Transverse colon (tissue), 4 donors: ENCODE data around the gene C11orf91. TPM values are rescaled to one million over a fixed set of nuclear protein-coding genes. Genes with fewer than 3 reads are reported as not detected.

Experiments
- DNase-seq: peaks from one replicate; pipeline ENCODE4 v3.0.0-alpha.2; 2019
- H3K27ac ChIP-seq, 4 donors: fragments of 200-600 bp; sonication (generic); 2 replicates each; pipeline ENCODE4 v1.5.1; 2016 to 2018; ENCODE audit warnings: inconsistent platforms in 4 of 4
- H3K27me3 ChIP-seq: fragments of 200-600 bp; sonication (generic); 2 replicates; pipeline ENCODE4 v1.5.1; 2017; ENCODE audit warnings: inconsistent platforms
- H3K36me3 ChIP-seq, 4 donors: fragments of 200-600 bp; sonication (generic); 2 replicates each; pipeline ENCODE4 v1.5.1; 2017 to 2019; ENCODE audit warnings: inconsistent platforms in 4 of 4
- H3K4me1 ChIP-seq, 4 donors: fragments of 200-600 bp; sonication (generic); 2 replicates each; pipeline ENCODE4 v1.5.1; 2017 to 2020; ENCODE audit warnings: inconsistent platforms in 4 of 4
- H3K4me3 ChIP-seq, 4 donors: fragments of 200-600 bp; sonication (generic); 1 replicate in 1 of 4; 2 replicates in 3 of 4; pipeline versions ENCODE4 v1.5.1 to v1.6.1; 2017 to 2019; ENCODE audit warnings: inconsistent platforms in 4 of 4
- H3K9me3 ChIP-seq, 2 donors: fragments of 200-600 bp; sonication (generic); 2 replicates each; pipeline ENCODE4 v1.5.1; 2017 to 2019; ENCODE audit warnings: inconsistent platforms in 2 of 2
- CTCF ChIP-seq, 5 experiments: fragments of 200-600 bp in 3 of 5; fragments of 450-650 bp in 2 of 5; sonication (generic) in 3 of 5; IDR thresholded peaks; 1 replicate in 2 of 5; 2 replicates in 3 of 5; pipeline ENCODE4 v1.5.1; 2016 to 2017; ENCODE audit warnings: antibody characterized with exemption in 5 of 5, inconsistent platforms in 3 of 5, mild to moderate bottlenecking in 2 of 5, moderate library complexity in 1 of 5
- EP300 ChIP-seq: sonication (generic); formaldehyde crosslinking; IDR thresholded peaks from one replicate; pipeline ENCODE4 v1.6.1; 2017; ENCODE audit warnings: antibody characterized with exemption, low read depth
- POLR2A ChIP-seq: fragments of 450-650 bp; IDR thresholded peaks from one replicate; pipeline ENCODE4 v1.6.1; 2016; ENCODE audit warnings: antibody characterized with exemption, mild to moderate bottlenecking, moderate library complexity
- POLR2AphosphoS5 ChIP-seq, 3 donors: sonication (generic); formaldehyde crosslinking; IDR thresholded peaks; one replicate each; pipeline ENCODE4 v1.6.1; 2016; ENCODE audit warnings: antibody characterized with exemption in 3 of 3
- WGBS, 2 donors: methylation state at CpG; one replicate each; pipeline ENCODE4 v1.1.5; 2018; ENCODE audit warnings: low coverage in 1 of 2; 5-methylcytosine and 5-hydroxymethylcytosine counted together
- in situ Hi-C, 4 donors: fragments of 200-750 bp; cut with MboI; loops; one replicate each; pipeline versions ENCODE4 v1.15.0 to v1.15.1; 2017; ENCODE audit warnings: low sequenced_read_pairs in 3 of 4, low pct_ligation_motif_present in 1 of 4, low pct_unique_long_range_greater_than_20kb in 1 of 4
- intact Hi-C: fragments of 100-400 bp; cut with DNase I; formaldehyde crosslinking; loops from one replicate; pipeline ENCODE4 v1.15.1; 2023; ENCODE audit warnings: low total_unique reads
- total RNA-seq, 4 donors: library from RNA; depleted of rRNA; stranded (reverse); fragments of >200 nt; gene quantifications; one replicate each; pipeline ENCODE4 v1.1.0, GENCODE V29; 2016

The C11orf91 gene
- total RNA-seq: not detected

- TF ChIP-seq CTCF (IDR thresholded peaks at IDR 0.05) (no peak), POLR2A (peak; percentile 65), POLR2AphosphoS5 (IDR thresholded peaks at IDR 0.05) (peak; percentile 73 to 86 (median 83))
- 0% methylated on average over 46 of the region's 72 CpGs; no CpG with 5 or more reads in 1 of the 2 donors for whole genome bisulfite sequencing, 2 donors
- in situ Hi-C loops (no loop called here), intact Hi-C loops (no loop called here)
- Histone ChIP-seq H3K4me3 (peak within 1 kb of the TSS; percentile 33 to 72 (median 54)), H3K27me3 (no peaks in the 10 kb centered on the region), H3K36me3 (no peaks in the 10 kb centered on the region), H3K4me1 (peaks cover 14 to 47% (median 41%) of the 10 kb centered on the region in 4 donors), H3K9me3 (no peaks in the 10 kb centered on the region), H3K27ac (peak within 1 kb of the TSS; percentile 81 to 87 (median 86))
- peak; percentile 98 for DNase-seq
Observed at GRCh38 chr11:33700502-33701271, at the start of gene C11orf91. Gene C11orf91 (minus strand): TSS chr11:33700826. CDS start chr11:33700740, 86 bp downstream.

GRCh38 chr11:33747979-33748378 lies 47.4 kb upstream of the C11orf91 start:
- TF ChIP-seq POLR2AphosphoS5 (IDR thresholded peaks at IDR 0.05) (no peak), EP300 (no peak), CTCF (IDR thresholded peaks at IDR 0.05) (no peak), POLR2A (no peak)
- H3K4me3 ChIP-seq: no peak overlapping the region
- H3K9me3 ChIP-seq: no peaks in the 10 kb centered on the region
- in situ Hi-C loops: loop anchor here in 2 of 4 donors (10.0 to 25.0 kb wide), 2 partner anchors 383 to 586 kb away; partner anchors contain the start of gene CSTF3 (in 2 of the 2)
- H3K27ac ChIP-seq: no peak overlapping the region
- intact Hi-C loops: no loop called here
- DNase-seq: no peak
- 14 to 28% methylated on average over 2 of the region's 2 CpGs for WGBS, 2 donors
- H3K4me1 ChIP-seq: peaks cover 0 to 11% (median 2%) of the 10 kb centered on the region in 4 donors
- H3K27me3 ChIP-seq: no peaks in the 10 kb centered on the region
- peaks cover 0 to 26% (median 8%) of the 10 kb centered on the region in 4 donors for H3K36me3 ChIP-seq

GRCh38 chr11:33743291-33743690 lies 42.7 kb upstream of the C11orf91 start:
- H3K4me3 ChIP-seq: no peak overlapping the region
- 88 to 89% methylated on average over 4 to 5 of the region's 5 CpGs for WGBS, 2 donors
- H3K27ac ChIP-seq: no peak overlapping the region
- peaks cover 0 to 7% (median 2%) of the 10 kb centered on the region in 4 donors for H3K4me1 ChIP-seq
- H3K36me3 ChIP-seq: peaks cover 0 to 14% (median 3%) of the 10 kb centered on the region in 4 donors
- in situ Hi-C loops (loop anchor here in 2 of 4 donors (10.0 to 25.0 kb wide), 2 partner anchors 378 to 581 kb away; partner anchors contain the start of gene CSTF3 (in 2 of the 2)), intact Hi-C loops (no loop called here)
- TF ChIP-seq CTCF (IDR thresholded peaks at IDR 0.05) (no peak), EP300 (no peak)
- no peak for DNase-seq
- no peaks in the 10 kb centered on the region for H3K9me3 ChIP-seq
- no peaks in the 10 kb centered on the region for H3K27me3 ChIP-seq

- no peak for TF ChIP-seq EP300
- no peak for TF ChIP-seq POLR2A
- peak; percentile 41 to 56 (median 46) for TF ChIP-seq CTCF (IDR thresholded peaks at IDR 0.05)
- Histone ChIP-seq H3K27ac (no peak overlapping the region), H3K27me3 (no peaks in the 10 kb centered on the region), H3K36me3 (peaks cover 0 to 14% (median 3%) of the 10 kb centered on the region in 4 donors), H3K4me3 (no peak overlapping the region), H3K4me1 (peaks cover 0 to 2% (median under 1%) of the 10 kb centered on the region in 4 donors), H3K9me3 (no peaks in the 10 kb centered on the region)
- no peak for DNase-seq
- 78 to 88% methylated on average over 3 of the region's 3 CpGs for WGBS, 2 donors
- in situ Hi-C loops: loop anchor here in 2 of 4 donors (10.0 to 25.0 kb wide), 2 partner anchors 378 to 580 kb away; partner anchors contain the start of gene CSTF3 (in 2 of the 2)
- intact Hi-C loops: no loop called here
Observed at GRCh38 chr11:33742249-33742851, 41.7 kb upstream of the C11orf91 start.
